ENCODE measurements around the gene NRG3. TPM values are rescaled to one million over a fixed set of nuclear protein-coding genes. Genes with fewer than 3 reads are reported as not detected.

The NRG3 gene
- total RNA-seq, 2 donors from 2014 or later: 1.7 to 2.3 TPM

- Histone ChIP-seq H3K27ac (ENCODE audit: low read depth, low read length) (no peak overlapping the region), H3K4me3 (ENCODE audit: low read length) (no peak overlapping the region), H3K9me3 (ENCODE audit: control insufficient read depth, low read length) (peaks cover 4% of the 10 kb centered on the region), H3K36me3 (ENCODE audit: control insufficient read depth, insufficient read depth, low read length) (no peaks in the 10 kb centered on the region), H3K27me3 (ENCODE audit: control insufficient read depth, insufficient read depth, low read length, poor library complexity, severe bottlenecking) (no peaks in the 10 kb centered on the region), H3K4me1 (ENCODE audit: control insufficient read depth, insufficient read depth, low read length) (no peaks in the 10 kb centered on the region), H3K9ac (ENCODE audit: extremely low read depth, low read length, poor library complexity, severe bottlenecking) (no peak overlapping the region)
- H3K9me3 Mint-ChIP-seq: peaks cover 9% of the 10 kb centered on the region
- no peaks in the 10 kb centered on the region for H3K36me3 Mint-ChIP-seq (ENCODE audit: low read depth)
- WGBS, 2 experiments (ENCODE audit: insufficient coverage in 1 of 2, insufficient read length in 1 of 2): 80 to 91% methylated on average over 1 to 5 of the region's 5 CpGs
- H3K27ac Mint-ChIP-seq: no peak overlapping the region
- H3K4me3 Mint-ChIP-seq: no peak overlapping the region
- H3K4me1 Mint-ChIP-seq: peaks cover 10% of the 10 kb centered on the region
- TF ChIP-seq, protein P1, sequence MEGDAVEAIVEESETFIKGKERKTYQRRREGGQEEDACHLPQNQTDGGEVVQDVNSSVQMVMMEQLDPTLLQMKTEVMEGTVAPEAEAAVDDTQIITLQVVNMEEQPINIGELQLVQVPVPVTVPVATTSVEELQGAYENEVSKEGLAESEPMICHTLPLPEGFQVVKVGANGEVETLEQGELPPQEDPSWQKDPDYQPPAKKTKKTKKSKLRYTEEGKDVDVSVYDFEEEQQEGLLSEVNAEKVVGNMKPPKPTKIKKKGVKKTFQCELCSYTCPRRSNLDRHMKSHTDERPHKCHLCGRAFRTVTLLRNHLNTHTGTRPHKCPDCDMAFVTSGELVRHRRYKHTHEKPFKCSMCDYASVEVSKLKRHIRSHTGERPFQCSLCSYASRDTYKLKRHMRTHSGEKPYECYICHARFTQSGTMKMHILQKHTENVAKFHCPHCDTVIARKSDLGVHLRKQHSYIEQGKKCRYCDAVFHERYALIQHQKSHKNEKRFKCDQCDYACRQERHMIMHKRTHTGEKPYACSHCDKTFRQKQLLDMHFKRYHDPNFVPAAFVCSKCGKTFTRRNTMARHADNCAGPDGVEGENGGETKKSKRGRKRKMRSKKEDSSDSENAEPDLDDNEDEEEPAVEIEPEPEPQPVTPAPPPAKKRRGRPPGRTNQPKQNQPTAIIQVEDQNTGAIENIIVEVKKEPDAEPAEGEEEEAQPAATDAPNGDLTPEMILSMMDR (conservative IDR thresholded peaks at IDR 0.05): no peak
- H3K27me3 Mint-ChIP-seq (ENCODE audit: insufficient read depth): no peaks in the 10 kb centered on the region
- DNase-seq: no peak
Measured at GRCh38 chr10:82622479-82622878, 747.5 kb downstream of the NRG3 start.

- peaks cover 13% of the 10 kb centered on the region for H3K4me1 Mint-ChIP-seq
- no peak overlapping the region for H3K27ac Mint-ChIP-seq
- H3K27me3 Mint-ChIP-seq (ENCODE audit: insufficient read depth): no peaks in the 10 kb centered on the region
- H3K4me3 Mint-ChIP-seq: no peak overlapping the region
- no peaks in the 10 kb centered on the region for H3K9me3 ChIP-seq (ENCODE audit: control insufficient read depth, low read length)
- H3K36me3 Mint-ChIP-seq (ENCODE audit: low read depth): no peaks in the 10 kb centered on the region
- no peaks in the 10 kb centered on the region for H3K4me1 ChIP-seq (ENCODE audit: control insufficient read depth, insufficient read depth, low read length)
- no peaks in the 10 kb centered on the region for H3K27me3 ChIP-seq (ENCODE audit: control insufficient read depth, insufficient read depth, low read length, poor library complexity, severe bottlenecking)
- H3K36me3 ChIP-seq (ENCODE audit: control insufficient read depth, insufficient read depth, low read length): no peaks in the 10 kb centered on the region
- H3K27ac ChIP-seq (ENCODE audit: low read depth, low read length): no peak overlapping the region
- peaks cover under 1% of the 10 kb centered on the region for H3K9me3 Mint-ChIP-seq
- DNase-seq: no peak
- no peak overlapping the region for H3K4me3 ChIP-seq (ENCODE audit: low read length)
- TF ChIP-seq, protein P1 (conservative IDR thresholded peaks at IDR 0.05): no peak
- H3K9ac ChIP-seq (ENCODE audit: extremely low read depth, low read length, poor library complexity, severe bottlenecking): no peak overlapping the region
Measured at GRCh38 chr10:82625512-82626189, 750.7 kb downstream of the NRG3 start.

- 80 to 86% methylated on average over 1 to 3 of the region's 3 CpGs for WGBS, 2 experiments (ENCODE audit: insufficient coverage in 1 of 2, insufficient read length in 1 of 2)
Measured at GRCh38 chr10:82628373-82628772, 753.4 kb downstream of the NRG3 start.

More at GRCh38 chr10:82628373-82628772, 753.4 kb downstream of the NRG3 start:
- Histone ChIP-seq H3K4me1 (ENCODE audit: control insufficient read depth, insufficient read depth, low read length) (no peaks in the 10 kb centered on the region), H3K9me3 (ENCODE audit: control insufficient read depth, low read length) (no peaks in the 10 kb centered on the region), H3K36me3 (ENCODE audit: control insufficient read depth, insufficient read depth, low read length) (no peaks in the 10 kb centered on the region), H3K9ac (ENCODE audit: extremely low read depth, low read length, poor library complexity, severe bottlenecking) (no peak overlapping the region), H3K27me3 (ENCODE audit: control insufficient read depth, insufficient read depth, low read length, poor library complexity, severe bottlenecking) (no peaks in the 10 kb centered on the region), H3K27ac (ENCODE audit: low read depth, low read length) (no peak overlapping the region), H3K4me3 (ENCODE audit: low read length) (no peak overlapping the region)
- H3K4me3 Mint-ChIP-seq: no peak overlapping the region
- H3K36me3 Mint-ChIP-seq (ENCODE audit: low read depth): no peaks in the 10 kb centered on the region
- DNase-seq: no peak
- no peaks in the 10 kb centered on the region for H3K27me3 Mint-ChIP-seq (ENCODE audit: insufficient read depth)
- H3K27ac Mint-ChIP-seq: no peak overlapping the region
- TF ChIP-seq, protein P1 (conservative IDR thresholded peaks at IDR 0.05): no peak
- H3K4me1 Mint-ChIP-seq: peaks cover 3% of the 10 kb centered on the region
- no peaks in the 10 kb centered on the region for H3K9me3 Mint-ChIP-seq

Data from endodermal cell (in vitro differentiated cells).